ENCODE measurements around the gene CT45A10. TPM values are rescaled to one million over a fixed set of nuclear protein-coding genes. Genes with fewer than 3 reads are reported as not detected.
A peak's percentile ranks its signal among the peaks of the same experiment; 100 is the strongest.

The CT45A10 gene, protein sequence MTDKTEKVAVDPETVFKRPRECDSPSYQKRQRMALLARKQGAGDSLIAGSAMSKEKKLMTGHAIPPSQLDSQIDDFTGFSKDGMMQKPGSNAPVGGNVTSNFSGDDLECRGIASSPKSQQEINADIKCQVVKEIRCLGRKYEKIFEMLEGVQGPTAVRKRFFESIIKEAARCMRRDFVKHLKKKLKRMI
- total RNA-seq (2013; cell fraction: nucleolus; rRNA removed), result not detected in 2 replicates
- total RNA-seq (2014; rRNA removed) (not detected in 2 replicates), total RNA-seq (2014; rRNA removed; fragmentation: Illumina TruSeq; extraction: Trizol) (not detected in 2 replicates), total RNA-seq (2021) (not detected in 2 replicates), polyA plus RNA-seq (2011; rRNA removed) (not detected in 2 replicates), polyA plus RNA-seq (2014; fragmentation: Illumina TruSeq; extraction: Trizol) (not detected in 2 replicates), polyA plus RNA-seq (2014; fragmentation: Nextera tagmentation; extraction: Ambion mirVana) (not detected), polyA plus RNA-seq (2014; rRNA removed) (not detected in 2 replicates), polyA plus RNA-seq (2016; fragmentation: Nextera tagmentation; extraction: Ambion mirVana) (not detected), polyA minus RNA-seq (2011; rRNA and poly(A)+ RNA removed) (not detected in 2 replicates), Bru-seq, nascent RNA (not detected), BruChase-seq, experiment 1, labeled RNA remaining after a 6-hour chase (not detected), BruChase-seq, experiment 2, labeled RNA remaining after a 2-hour chase (percentile 5 among the genes with signal in this experiment)
- polyA plus RNA-seq (2011; ENCODE audit: low read depth), result not detected
- polyA plus RNA-seq (2011; cell fraction: cytosol; rRNA removed), result not detected in 2 replicates
- polyA plus RNA-seq (2011; cell fraction: nucleus; rRNA removed), result not detected in 2 replicates
- not detected in 2 replicates for polyA plus RNA-seq (2012)
- polyA minus RNA-seq (2011; cell fraction: cytosol; rRNA and poly(A)+ RNA removed), result not detected in 2 replicates
- not detected in 2 replicates for polyA minus RNA-seq (2011; cell fraction: nucleus; rRNA and poly(A)+ RNA removed)
- long read RNA-seq, experiment 1, result 0 reads
- long read RNA-seq, experiment 2, result 0 reads

DNA sequence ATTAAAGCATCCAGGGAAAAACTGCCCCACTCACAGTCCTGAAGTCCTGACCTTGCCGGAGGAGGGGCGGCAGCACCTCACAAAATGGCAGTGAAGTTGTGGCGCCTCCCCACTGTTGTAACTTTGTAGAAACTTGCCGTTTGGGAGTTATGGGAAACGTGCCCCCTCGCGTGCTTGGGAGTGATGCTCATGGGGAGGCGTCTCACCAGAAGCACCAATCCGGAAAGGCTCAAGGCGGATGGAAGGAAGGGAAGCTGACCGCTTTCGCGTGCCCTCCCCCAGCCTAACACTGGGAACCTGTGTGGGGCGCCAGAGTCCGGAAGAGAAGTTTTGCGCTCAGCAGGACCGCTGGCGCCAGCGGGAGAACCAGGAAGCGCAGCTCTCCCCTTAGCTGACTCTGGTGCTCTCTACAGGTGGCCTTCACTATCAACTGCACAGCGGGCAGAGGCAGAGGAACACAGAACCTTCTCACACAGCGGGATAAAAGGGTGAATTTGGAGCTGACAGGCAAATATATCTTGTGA, at the start of gene CT45A10, which contains the start of gene SAGE1:
TSS of gene CT45A10 (minus strand) at position 151 of the 524 bp plus-strand sequence. CDS start 8,100 bp downstream, outside the sequence.
TSS of gene SAGE1 (plus strand) at position 423 of the 524 bp plus-strand sequence. CDS start 2,527 bp downstream, outside the sequence.
- H3K4me2 ChIP-seq (ENCODE audit: control insufficient read depth, insufficient read depth), result no peak within 1 kb of the TSS
- FAIRE-seq, result no peak

More for the DNA sequence above, at the start of gene CT45A10, which contains the start of gene SAGE1:
- H3K4me1 ChIP-seq (ENCODE audit: control insufficient read depth, insufficient read depth, low read length), result no peaks in the 10 kb centered on the region
- in situ Hi-C loops (cut with MboI) (no loop called here), intact Hi-C loops (cut with micrococcal nuclease; ENCODE audit: unreplicated experiment) (no loop called here)
- H3K4me3 ChIP-seq, result no peak within 1 kb of the TSS
- BruUV-seq (replicated peaks), result no TSS peak
- no peak within 1 kb of the TSS for H2AFZ ChIP-seq (ENCODE audit: control insufficient read depth, low read depth, low read length)
- no peak within 1 kb of the TSS for H3K9ac ChIP-seq (ENCODE audit: control insufficient read depth, insufficient read depth, low read length)
- SMC1A ChIA-PET (ENCODE audit: uncharacterized antibody, unreplicated experiment), result no interaction called here
- H3K27ac ChIP-seq (ENCODE audit: control insufficient read depth, insufficient read depth), result no peak within 1 kb of the TSS
- DNase-seq (ENCODE audit: low read depth, low spot score), result no peak
- no peak for ATAC-seq
- no peaks in the 10 kb centered on the region for H3K36me3 ChIP-seq (ENCODE audit: control insufficient read depth in 2 of 2, insufficient read depth in 2 of 2, low read length in 1 of 2)
- no peaks in the 10 kb centered on the region for H3K27me3 ChIP-seq (replicated peaks in 1 of 2; ENCODE audit: control insufficient read depth in 2 of 2, insufficient read depth in 2 of 2, low read length in 1 of 2)
- H3K9me3 ChIP-seq (replicated peaks; ENCODE audit: control insufficient read depth, insufficient read depth, low read length), result no peaks in the 10 kb centered on the region
- H4K20me1 ChIP-seq (ENCODE audit: control insufficient read depth, insufficient read depth), result no peaks in the 10 kb centered on the region
- H3K79me2 ChIP-seq (ENCODE audit: control insufficient read depth, insufficient read depth, low read length), result no peaks in the 10 kb centered on the region
- CTCF ChIA-PET, result no interaction called here
- whole genome bisulfite sequencing (ENCODE audit: insufficient coverage, insufficient replicate concordance, low lambda C conversion rate, missing lambda C conversion rate), result 77% methylated on average over 22 of the region's 22 CpGs
- POLR2A ChIA-PET, result no interaction called here
- no peak for TF ChIP-seq SMARCA5 (IDR thresholded peaks at IDR 0.05)
- TF ChIP-seq, protein P1, sequence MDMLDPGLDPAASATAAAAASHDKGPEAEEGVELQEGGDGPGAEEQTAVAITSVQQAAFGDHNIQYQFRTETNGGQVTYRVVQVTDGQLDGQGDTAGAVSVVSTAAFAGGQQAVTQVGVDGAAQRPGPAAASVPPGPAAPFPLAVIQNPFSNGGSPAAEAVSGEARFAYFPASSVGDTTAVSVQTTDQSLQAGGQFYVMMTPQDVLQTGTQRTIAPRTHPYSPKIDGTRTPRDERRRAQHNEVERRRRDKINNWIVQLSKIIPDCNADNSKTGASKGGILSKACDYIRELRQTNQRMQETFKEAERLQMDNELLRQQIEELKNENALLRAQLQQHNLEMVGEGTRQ (IDR thresholded peaks at IDR 0.05; ENCODE audit: borderline replicate concordance, low read depth, low read length), result no peak
- TF ChIP-seq ZBED1 (IDR thresholded peaks at IDR 0.05; ENCODE audit: borderline replicate concordance), result no peak
- TF ChIP-seq BMI1 (IDR thresholded peaks at IDR 0.05; ENCODE audit: borderline replicate concordance), result no peak
- no peak for TF ChIP-seq SUZ12 (IDR thresholded peaks at IDR 0.05; ENCODE audit: unreplicated experiment)
- no peak for TF ChIP-seq JUNB (IDR thresholded peaks at IDR 0.05)
- TF ChIP-seq IKZF2 (IDR thresholded peaks at IDR 0.05), result no peak
- RAD21 ChIA-PET (ENCODE audit: unreplicated experiment), result no interaction called here
